ENCODE results near the gene GEMIN7.

- no peak for TF ChIP-seq CTCF (conservative IDR thresholded peaks at IDR 0.05)
- no peak for TF ChIP-seq EZH2 (IDR thresholded peaks at IDR 0.05; ENCODE audit: low read depth)
Measured at GRCh38 chr19:45136507-45137178, 57.6 kb downstream of the GEMIN7 start.
